Immature natural killer cell (primary cell): ENCODE data around the gene KDM3A. TPM values are rescaled to one million over a fixed set of nuclear protein-coding genes. Genes with fewer than 3 reads are reported as not detected.

Experiments used
- DNase-seq, 3 donors: peaks; one replicate each; pipeline ENCODE4 v3.0.0; 2022; ENCODE audit warnings: mixed read lengths in 1 of 3
- H3K27ac Mint-ChIP-seq, 6 donors: one replicate each; pipeline ENCODE4 v1.8.0; 2020; ENCODE audit warnings: mixed read lengths in 6 of 6, mild to moderate bottlenecking in 5 of 6, inconsistent platforms in 4 of 6, moderate library complexity in 3 of 6
- H3K27me3 Mint-ChIP-seq, 3 donors: one replicate each; pipeline ENCODE4 v1.8.0; 2020 to 2021; ENCODE audit warnings: low read depth in 3 of 3, mild to moderate bottlenecking in 3 of 3, mixed read lengths in 3 of 3, moderate library complexity in 3 of 3, inconsistent platforms in 1 of 3
- H3K36me3 Mint-ChIP-seq, 3 donors: one replicate each; pipeline ENCODE4 v1.8.0; 2020; ENCODE audit warnings: mixed read lengths in 3 of 3, inconsistent platforms in 2 of 3, mild to moderate bottlenecking in 2 of 3
- H3K4me1 Mint-ChIP-seq, 2 donors: one replicate each; pipeline ENCODE4 v1.8.0; 2020; ENCODE audit warnings: inconsistent platforms in 2 of 2, mild to moderate bottlenecking in 2 of 2, mixed read lengths in 2 of 2, moderate library complexity in 1 of 2
- H3K4me3 Mint-ChIP-seq, 5 donors: one replicate each; pipeline ENCODE4 v1.8.0; 2020; ENCODE audit warnings: mild to moderate bottlenecking in 5 of 5, mixed read lengths in 5 of 5, inconsistent platforms in 3 of 5, moderate library complexity in 3 of 5
- H3K9me3 Mint-ChIP-seq, 6 donors: one replicate each; pipeline ENCODE4 v1.8.0; 2020; ENCODE audit warnings: mild to moderate bottlenecking in 6 of 6, mixed read lengths in 6 of 6, inconsistent platforms in 4 of 6, moderate library complexity in 3 of 6
- polyA plus RNA-seq, 3 donors: library from polyadenylated mRNA; unstranded; fragments of 300-500 nt; fragmentation: Illumina TruSeq; gene quantifications; one replicate each; pipeline ENCODE4 v1.2.3, GENCODE V29; 2021

Gene KDM3A, protein sequence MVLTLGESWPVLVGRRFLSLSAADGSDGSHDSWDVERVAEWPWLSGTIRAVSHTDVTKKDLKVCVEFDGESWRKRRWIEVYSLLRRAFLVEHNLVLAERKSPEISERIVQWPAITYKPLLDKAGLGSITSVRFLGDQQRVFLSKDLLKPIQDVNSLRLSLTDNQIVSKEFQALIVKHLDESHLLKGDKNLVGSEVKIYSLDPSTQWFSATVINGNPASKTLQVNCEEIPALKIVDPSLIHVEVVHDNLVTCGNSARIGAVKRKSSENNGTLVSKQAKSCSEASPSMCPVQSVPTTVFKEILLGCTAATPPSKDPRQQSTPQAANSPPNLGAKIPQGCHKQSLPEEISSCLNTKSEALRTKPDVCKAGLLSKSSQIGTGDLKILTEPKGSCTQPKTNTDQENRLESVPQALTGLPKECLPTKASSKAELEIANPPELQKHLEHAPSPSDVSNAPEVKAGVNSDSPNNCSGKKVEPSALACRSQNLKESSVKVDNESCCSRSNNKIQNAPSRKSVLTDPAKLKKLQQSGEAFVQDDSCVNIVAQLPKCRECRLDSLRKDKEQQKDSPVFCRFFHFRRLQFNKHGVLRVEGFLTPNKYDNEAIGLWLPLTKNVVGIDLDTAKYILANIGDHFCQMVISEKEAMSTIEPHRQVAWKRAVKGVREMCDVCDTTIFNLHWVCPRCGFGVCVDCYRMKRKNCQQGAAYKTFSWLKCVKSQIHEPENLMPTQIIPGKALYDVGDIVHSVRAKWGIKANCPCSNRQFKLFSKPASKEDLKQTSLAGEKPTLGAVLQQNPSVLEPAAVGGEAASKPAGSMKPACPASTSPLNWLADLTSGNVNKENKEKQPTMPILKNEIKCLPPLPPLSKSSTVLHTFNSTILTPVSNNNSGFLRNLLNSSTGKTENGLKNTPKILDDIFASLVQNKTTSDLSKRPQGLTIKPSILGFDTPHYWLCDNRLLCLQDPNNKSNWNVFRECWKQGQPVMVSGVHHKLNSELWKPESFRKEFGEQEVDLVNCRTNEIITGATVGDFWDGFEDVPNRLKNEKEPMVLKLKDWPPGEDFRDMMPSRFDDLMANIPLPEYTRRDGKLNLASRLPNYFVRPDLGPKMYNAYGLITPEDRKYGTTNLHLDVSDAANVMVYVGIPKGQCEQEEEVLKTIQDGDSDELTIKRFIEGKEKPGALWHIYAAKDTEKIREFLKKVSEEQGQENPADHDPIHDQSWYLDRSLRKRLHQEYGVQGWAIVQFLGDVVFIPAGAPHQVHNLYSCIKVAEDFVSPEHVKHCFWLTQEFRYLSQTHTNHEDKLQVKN (N-terminal part only)
- 10 to 100 TPM; 12.8 to 31.6 (median 13.0) TPM for polyA plus RNA-seq

GRCh38 chr2:86440631-86441391 is at the start of gene KDM3A:
Gene KDM3A, plus strand, starts transcription at chr2:86441371. Its CDS starts 677 bp downstream, at chr2:86442048.
- H3K27ac Mint-ChIP-seq, result peak within 1 kb of the TSS; percentile 97 to 99 (median 98)

DNA sequence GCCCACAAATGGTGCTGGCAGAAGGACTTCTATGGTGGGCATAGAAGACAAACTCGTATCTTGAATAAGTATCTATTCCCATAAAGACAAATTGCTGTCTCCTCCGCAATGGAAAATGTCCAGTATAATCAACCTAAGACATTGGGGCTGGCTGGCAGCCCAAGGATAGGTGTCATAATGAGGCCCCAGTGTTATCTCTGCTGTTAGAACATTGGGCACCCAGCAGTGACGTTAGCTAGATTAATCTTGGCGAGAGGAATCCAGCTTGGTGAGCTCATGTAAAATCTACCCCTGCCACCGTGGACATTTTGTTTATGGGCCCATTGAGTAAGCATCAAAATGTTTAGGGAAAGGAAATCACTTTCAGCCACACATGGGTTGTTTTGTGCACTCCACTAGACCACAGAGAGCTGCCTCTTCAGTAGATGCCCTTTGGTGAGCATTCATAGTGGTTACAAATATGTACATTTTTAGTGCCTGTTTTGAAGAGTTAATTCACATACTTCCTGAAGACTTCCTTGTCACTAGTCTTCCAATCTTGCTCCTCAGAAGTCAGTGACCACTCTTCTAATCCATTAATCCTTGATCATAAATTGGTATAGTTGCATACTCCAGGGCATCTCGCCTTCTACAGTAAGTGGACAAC is 48.2 kb upstream of the KDM3A start:
- Mint-ChIP-seq H3K27me3 (peaks cover 0 to 26% (median 4%) of the 10 kb centered on the region in 3 donors), H3K9me3 (no peaks in the 10 kb centered on the region), H3K36me3 (no peaks in the 10 kb centered on the region), H3K4me3 (no peak overlapping the region), H3K27ac (no peak overlapping the region), H3K4me1 (no peaks in the 10 kb centered on the region)
- DNase-seq, result no peak

More at GRCh38 chr2:86440631-86441391, at the start of gene KDM3A:
- peaks cover 12 to 18% (median 16%) of the 10 kb centered on the region in 3 donors for H3K36me3 Mint-ChIP-seq
- peak; percentile 99 for DNase-seq
- peaks cover 21 to 29% (median 28%) of the 10 kb centered on the region in 3 donors for H3K27me3 Mint-ChIP-seq
- peaks cover 48 to 51% of the 10 kb centered on the region in 2 donors for H3K4me1 Mint-ChIP-seq
- H3K4me3 Mint-ChIP-seq, result peak within 1 kb of the TSS; percentile 92 to 95 (median 94)
- peaks cover 18 to 34% (median 23%) of the 10 kb centered on the region in 6 donors for H3K9me3 Mint-ChIP-seq

- peaks cover 0 to 25% (median 4%) of the 10 kb centered on the region in 3 donors for H3K27me3 Mint-ChIP-seq
- H3K27ac Mint-ChIP-seq, result no peak overlapping the region
- H3K4me1 Mint-ChIP-seq, result no peaks in the 10 kb centered on the region
- H3K4me3 Mint-ChIP-seq, result no peak overlapping the region
- no peaks in the 10 kb centered on the region for H3K9me3 Mint-ChIP-seq
- H3K36me3 Mint-ChIP-seq, result no peaks in the 10 kb centered on the region
- DNase-seq, result no peak
Measured at GRCh38 chr2:86393521-86394491, 47.4 kb upstream of the KDM3A start.

DNA sequence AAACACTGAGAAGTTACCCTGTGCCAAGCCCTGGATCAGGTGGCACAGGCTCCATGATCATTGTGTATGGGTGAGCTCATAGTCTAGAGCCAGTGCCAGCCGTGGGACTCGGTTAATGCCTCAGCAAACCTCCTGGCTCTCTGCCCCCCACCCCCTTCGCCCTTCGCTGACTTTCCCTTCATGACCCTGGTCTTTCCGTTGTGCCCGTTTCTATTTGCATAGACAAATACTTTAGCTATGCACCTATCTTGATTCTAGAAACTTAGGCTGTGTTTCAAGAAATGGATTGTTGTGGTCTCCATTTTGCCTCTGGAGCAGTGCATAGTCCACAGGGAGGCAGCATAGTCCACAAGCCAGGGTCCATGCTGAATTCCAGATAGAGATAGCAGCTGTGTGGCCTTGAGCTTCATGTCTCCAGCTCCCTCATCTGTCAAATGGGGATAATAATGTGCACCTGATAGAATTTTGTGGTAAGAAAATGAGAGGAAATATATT is 44.8 kb upstream of the KDM3A start:
- Mint-ChIP-seq H3K27ac (no peak overlapping the region), H3K4me3 (no peak overlapping the region), H3K4me1 (no peaks in the 10 kb centered on the region), H3K36me3 (no peaks in the 10 kb centered on the region), H3K27me3 (peaks cover 2 to 22% (median 3%) of the 10 kb centered on the region in 3 donors), H3K9me3 (no peaks in the 10 kb centered on the region)
- peak in 2 of 3 donors; percentile 2 to 8 for DNase-seq

GRCh38 chr2:86397986-86398385 is 43.2 kb upstream of the KDM3A start:
- peaks cover 2 to 16% (median 3%) of the 10 kb centered on the region in 3 donors for H3K27me3 Mint-ChIP-seq
- H3K36me3 Mint-ChIP-seq, result no peaks in the 10 kb centered on the region
- DNase-seq, result no peak
- no peak overlapping the region for H3K4me3 Mint-ChIP-seq
- H3K4me1 Mint-ChIP-seq, result no peaks in the 10 kb centered on the region
- no peaks in the 10 kb centered on the region for H3K9me3 Mint-ChIP-seq
- H3K27ac Mint-ChIP-seq, result no peak overlapping the region

- H3K4me1 Mint-ChIP-seq, result no peaks in the 10 kb centered on the region
- peaks cover 2 to 21% (median 3%) of the 10 kb centered on the region in 3 donors for H3K27me3 Mint-ChIP-seq
- DNase-seq, result no peak
- H3K27ac Mint-ChIP-seq, result no peak overlapping the region
- H3K4me3 Mint-ChIP-seq, result no peak overlapping the region
- H3K36me3 Mint-ChIP-seq, result no peaks in the 10 kb centered on the region
- no peaks in the 10 kb centered on the region for H3K9me3 Mint-ChIP-seq
Measured at GRCh38 chr2:86398500-86399474, 42.4 kb upstream of the KDM3A start.

DNA sequence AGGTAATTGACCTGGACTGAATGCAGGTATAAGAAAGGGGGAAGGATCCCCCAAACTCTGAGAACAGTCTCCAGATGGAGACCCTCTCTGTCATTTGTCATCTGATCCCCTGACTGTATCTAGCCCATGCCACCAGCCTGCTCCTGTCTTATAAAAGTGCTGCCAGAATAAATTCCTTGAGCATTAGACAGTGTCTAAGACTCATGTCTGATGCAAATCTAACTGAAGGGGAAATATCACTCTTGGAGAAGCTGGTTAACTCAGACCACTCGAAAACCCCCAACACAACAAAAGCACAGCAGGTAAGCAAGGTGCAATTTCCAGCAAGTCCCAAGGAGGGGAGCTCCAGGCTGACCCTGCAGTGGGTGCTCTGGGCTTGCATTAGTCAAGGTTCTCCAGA is 40.9 kb upstream of the KDM3A start:
- Mint-ChIP-seq H3K4me1 (no peaks in the 10 kb centered on the region), H3K36me3 (no peaks in the 10 kb centered on the region), H3K9me3 (no peaks in the 10 kb centered on the region), H3K4me3 (no peak overlapping the region), H3K27me3 (peaks cover 2 to 24% (median 3%) of the 10 kb centered on the region in 3 donors), H3K27ac (no peak overlapping the region)
- no peak for DNase-seq

DNA sequence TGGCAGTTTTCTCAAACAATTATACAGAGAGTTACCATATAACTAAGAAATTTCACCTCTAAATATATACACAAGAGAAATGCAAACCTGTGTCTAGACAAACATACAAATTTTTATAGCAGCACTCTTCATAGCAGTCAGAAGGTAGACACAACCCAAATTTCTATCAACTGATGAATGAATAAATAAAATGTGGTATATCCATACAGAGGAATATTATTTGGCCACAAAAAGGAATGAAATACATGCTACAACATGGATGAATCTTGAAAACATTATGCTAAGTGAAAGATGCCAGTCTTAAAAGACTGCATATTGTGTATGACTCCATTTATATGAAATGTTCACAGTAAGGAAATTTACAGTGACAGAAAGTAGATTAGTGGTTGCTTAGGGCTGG is 30.6 kb upstream of the KDM3A start:
- Mint-ChIP-seq H3K27me3 (peaks cover 6 to 34% (median 20%) of the 10 kb centered on the region in 3 donors), H3K27ac (no peak overlapping the region), H3K36me3 (peaks cover 0 to 4% (median 0%) of the 10 kb centered on the region in 3 donors), H3K4me1 (no peaks in the 10 kb centered on the region), H3K4me3 (no peak overlapping the region), H3K9me3 (peaks cover 0 to 7% (median 0%) of the 10 kb centered on the region in 6 donors)
- DNase-seq, result no peak

DNA sequence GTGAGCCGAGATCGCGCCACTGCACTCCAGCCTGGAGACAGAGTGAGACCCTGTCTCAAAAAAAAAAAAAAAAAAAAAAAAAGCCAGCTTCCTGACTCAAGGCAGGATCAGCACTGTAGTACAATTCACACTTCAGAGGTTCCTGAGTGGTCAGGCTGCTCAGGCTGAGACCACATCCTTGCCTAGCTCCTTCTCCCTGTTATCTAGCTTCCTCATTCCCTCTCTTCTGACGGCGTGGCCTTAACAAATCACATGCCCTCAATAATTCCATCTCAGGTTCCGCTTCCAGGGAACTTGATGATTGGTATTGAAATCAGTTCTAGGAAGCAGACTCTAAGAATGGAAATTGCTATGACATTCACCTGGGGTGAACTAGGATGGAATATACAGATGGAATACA is 29.8 kb upstream of the KDM3A start:
- no peak overlapping the region for H3K27ac Mint-ChIP-seq
- DNase-seq, result no peak
- peaks cover 0 to 7% (median 0%) of the 10 kb centered on the region in 6 donors for H3K9me3 Mint-ChIP-seq
- peaks cover 0 to 4% (median 0%) of the 10 kb centered on the region in 3 donors for H3K36me3 Mint-ChIP-seq
- no peak overlapping the region for H3K4me3 Mint-ChIP-seq
- peaks cover 6 to 32% (median 22%) of the 10 kb centered on the region in 3 donors for H3K27me3 Mint-ChIP-seq
- no peaks in the 10 kb centered on the region for H3K4me1 Mint-ChIP-seq

DNA sequence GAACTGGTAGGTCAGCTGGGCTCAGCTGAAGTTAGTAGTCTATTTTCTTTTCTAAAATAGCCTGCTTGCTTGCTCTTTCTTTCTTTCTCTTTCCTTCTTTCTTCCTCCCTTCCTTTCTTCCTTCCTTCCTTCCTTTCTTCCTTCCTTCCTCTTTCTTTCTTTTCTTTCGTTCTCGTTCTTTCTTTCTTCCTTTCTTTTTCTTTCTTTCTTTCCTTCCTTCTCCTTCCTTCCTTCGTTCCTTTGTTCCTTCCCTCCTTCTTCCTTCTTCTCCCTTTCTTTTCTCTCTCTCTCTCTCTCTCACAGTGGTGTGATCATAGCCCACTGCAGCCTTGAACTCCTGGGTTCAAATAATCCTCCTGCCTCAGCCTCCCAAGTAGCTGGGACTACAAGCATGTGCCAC is 29.2 kb upstream of the KDM3A start:
- Mint-ChIP-seq H3K27ac (no peak overlapping the region), H3K27me3 (peaks cover 7 to 32% (median 22%) of the 10 kb centered on the region in 3 donors)

More for the DNA sequence above, 29.2 kb upstream of the KDM3A start:
- no peak for DNase-seq
- no peak overlapping the region for H3K4me3 Mint-ChIP-seq
- H3K9me3 Mint-ChIP-seq, result peaks cover 0 to 7% (median 0%) of the 10 kb centered on the region in 6 donors
- peaks cover 0 to 4% (median 0%) of the 10 kb centered on the region in 3 donors for H3K36me3 Mint-ChIP-seq
- no peaks in the 10 kb centered on the region for H3K4me1 Mint-ChIP-seq
